Astrocyte (in vitro differentiated cells and primary cell): ENCODE results near the gene SYCE3.

Experiments
- EZH2 ChIP-seq: IDR thresholded peaks from 2 replicates; pipeline ENCODE4 v1.6.1; 2012; ENCODE audit warnings: mild to moderate bottlenecking, low read length, inconsistent platforms; ENCODE audit not compliant: insufficient read depth
- TF ChIP-seq, protein P1 (sequence below): IDR thresholded peaks from 2 replicates; pipeline ENCODE4 v1.5.1; 2011; ENCODE audit warnings: low read depth, mild to moderate bottlenecking, inconsistent platforms, low read length, moderate library complexity; ENCODE audit not compliant: insufficient read depth

DNA sequence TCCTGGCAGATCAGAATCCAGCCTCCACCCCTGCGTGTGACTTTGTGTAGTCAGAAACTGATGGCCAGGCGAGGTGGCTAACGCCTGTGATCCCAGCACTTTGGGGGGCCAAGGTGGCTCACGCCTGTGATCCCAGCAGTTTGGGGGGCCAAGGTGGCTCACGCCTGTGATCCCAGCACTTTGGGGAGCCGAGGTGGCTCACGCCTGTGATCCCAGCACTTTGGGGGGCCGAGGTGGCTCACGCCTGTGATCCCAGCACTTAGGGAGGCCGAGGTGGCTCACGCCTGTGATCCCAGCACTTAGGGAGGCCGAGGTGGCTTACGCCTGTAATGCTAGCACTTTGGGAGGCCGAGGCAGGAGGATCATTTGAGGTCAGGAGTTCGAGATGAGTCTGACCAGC, 49.5 kb downstream of the SYCE3 start:
- TF ChIP-seq, protein P1, sequence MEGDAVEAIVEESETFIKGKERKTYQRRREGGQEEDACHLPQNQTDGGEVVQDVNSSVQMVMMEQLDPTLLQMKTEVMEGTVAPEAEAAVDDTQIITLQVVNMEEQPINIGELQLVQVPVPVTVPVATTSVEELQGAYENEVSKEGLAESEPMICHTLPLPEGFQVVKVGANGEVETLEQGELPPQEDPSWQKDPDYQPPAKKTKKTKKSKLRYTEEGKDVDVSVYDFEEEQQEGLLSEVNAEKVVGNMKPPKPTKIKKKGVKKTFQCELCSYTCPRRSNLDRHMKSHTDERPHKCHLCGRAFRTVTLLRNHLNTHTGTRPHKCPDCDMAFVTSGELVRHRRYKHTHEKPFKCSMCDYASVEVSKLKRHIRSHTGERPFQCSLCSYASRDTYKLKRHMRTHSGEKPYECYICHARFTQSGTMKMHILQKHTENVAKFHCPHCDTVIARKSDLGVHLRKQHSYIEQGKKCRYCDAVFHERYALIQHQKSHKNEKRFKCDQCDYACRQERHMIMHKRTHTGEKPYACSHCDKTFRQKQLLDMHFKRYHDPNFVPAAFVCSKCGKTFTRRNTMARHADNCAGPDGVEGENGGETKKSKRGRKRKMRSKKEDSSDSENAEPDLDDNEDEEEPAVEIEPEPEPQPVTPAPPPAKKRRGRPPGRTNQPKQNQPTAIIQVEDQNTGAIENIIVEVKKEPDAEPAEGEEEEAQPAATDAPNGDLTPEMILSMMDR, result no peak
- TF ChIP-seq EZH2, result no peak
